ENCODE measurements around the gene SRSF8.
"Not testable (repeated sequence)": the region's sequence is repeated elsewhere in the genome, so short reads cannot be mapped to it uniquely, and the experiment has no call there.

The SRSF8 gene

DNA sequence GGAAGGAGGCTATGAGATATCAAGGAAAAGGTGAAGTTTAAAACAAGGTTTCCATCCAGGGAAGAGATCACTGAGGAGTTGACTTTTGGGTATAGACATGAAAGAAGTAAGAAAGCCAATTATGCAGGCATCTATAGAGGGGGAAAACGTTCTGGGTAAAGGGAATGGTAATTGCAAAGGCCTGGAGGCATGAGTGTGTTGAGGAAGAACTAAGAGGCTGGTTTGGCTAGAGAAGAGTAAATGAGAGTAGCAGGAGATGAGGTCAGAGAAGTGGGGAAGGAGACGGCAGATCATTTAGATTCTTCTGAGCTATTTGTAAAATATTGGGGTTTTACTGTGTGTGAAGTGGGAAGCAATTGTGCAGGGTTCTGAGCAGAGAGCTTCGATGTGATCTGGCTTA is 30.5 kb downstream of the SRSF8 start:
- TF ChIP-seq ZNF274 (IDR thresholded peaks at IDR 0.05; ENCODE audit: low read depth, low read length): no peak
- no peak overlapping the region for H3K4me3 ChIP-seq (ENCODE audit: low read length)

- no peak overlapping the region for H3K4me3 ChIP-seq (ENCODE audit: low read length)
- TF ChIP-seq ZNF274 (IDR thresholded peaks at IDR 0.05; ENCODE audit: low read depth, low read length): no peak
Measured at GRCh38 chr11:95098826-95099225, 32.1 kb downstream of the SRSF8 start.

DNA sequence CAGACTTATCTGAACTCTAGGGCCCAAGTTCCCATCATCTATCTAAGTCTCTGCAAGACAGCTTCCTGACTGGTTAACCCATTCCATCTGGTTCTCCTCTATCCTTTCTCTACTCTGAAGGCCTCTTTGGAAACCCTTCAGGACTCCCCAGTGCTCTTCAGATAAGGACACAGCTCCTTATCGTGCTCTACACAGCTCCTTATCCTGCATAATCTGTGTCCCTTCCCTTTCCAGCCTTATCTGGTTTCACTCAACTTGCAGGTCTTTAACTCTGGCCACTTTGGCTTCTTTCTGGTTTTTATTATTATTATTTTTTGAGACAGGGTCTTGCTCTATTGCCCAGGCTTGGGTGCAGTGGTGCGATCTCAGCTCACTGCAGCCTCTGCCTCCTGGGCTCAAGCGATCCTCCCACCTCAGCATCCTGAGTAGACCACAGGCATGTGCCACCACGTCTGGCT is 33.5 kb downstream of the SRSF8 start:
- no peak overlapping the region for H3K4me3 ChIP-seq (ENCODE audit: low read length)
- no peak for TF ChIP-seq ZNF274 (IDR thresholded peaks at IDR 0.05; ENCODE audit: low read depth, low read length)

GRCh38 chr11:95100856-95101507 is 34.3 kb downstream of the SRSF8 start:
- no peak overlapping the region for H3K4me3 ChIP-seq (ENCODE audit: low read length)

DNA sequence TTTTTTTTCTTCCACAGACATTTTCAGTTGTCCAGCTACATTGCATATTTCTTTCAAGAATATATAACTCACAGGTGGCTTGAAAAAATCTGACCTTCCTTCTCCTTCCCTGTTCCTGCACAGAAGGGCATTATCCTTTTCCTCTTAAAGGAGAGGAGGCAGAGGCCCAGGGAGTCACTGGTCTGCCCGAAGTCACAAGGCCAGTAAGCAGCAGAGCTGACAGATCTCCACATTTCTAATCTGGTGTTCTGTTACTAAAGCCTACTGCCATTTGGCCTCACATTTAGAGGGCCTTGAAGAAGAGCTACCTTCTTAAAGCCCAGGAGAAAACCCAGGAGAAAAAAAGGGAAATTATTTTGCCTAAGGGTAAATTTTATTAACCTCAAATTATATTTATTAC is 35.2 kb downstream of the SRSF8 start:
- H3K4me3 ChIP-seq (ENCODE audit: low read length): no peak overlapping the region
- TF ChIP-seq ZNF274 (IDR thresholded peaks at IDR 0.05; ENCODE audit: low read depth, low read length): no peak

More at GRCh38 chr11:95100856-95101507, 34.3 kb downstream of the SRSF8 start:
- TF ChIP-seq ZNF274 (IDR thresholded peaks at IDR 0.05; ENCODE audit: low read depth, low read length): no peak

DNA sequence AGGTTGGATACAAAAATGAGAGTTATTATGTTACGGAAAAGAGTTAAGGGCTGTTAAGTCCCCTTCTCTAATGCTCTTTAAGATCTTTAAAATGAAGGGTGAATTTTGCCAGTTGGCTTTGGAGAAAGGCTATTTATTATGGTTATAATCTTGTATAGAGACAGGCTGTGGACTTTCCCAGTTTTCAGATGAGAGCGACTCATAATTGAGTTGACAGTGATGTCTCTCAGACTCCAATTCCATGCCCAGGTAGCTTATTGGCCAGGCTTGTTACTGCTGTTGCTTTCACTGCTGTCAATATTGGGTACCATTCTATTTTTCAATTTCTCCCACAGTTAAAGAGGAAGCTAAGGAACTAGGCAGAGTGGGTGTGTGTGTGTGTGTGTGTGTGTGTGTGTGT is 36.0 kb downstream of the SRSF8 start:
- no peak overlapping the region for H3K4me3 ChIP-seq (ENCODE audit: low read length)
- no peak for TF ChIP-seq ZNF274 (IDR thresholded peaks at IDR 0.05; ENCODE audit: low read depth, low read length)

- TF ChIP-seq ZNF274 (IDR thresholded peaks at IDR 0.05; ENCODE audit: low read depth, low read length): no peak
- no peak overlapping the region for H3K4me3 ChIP-seq (ENCODE audit: low read length)
Measured at GRCh38 chr11:95103701-95104100, 37.0 kb downstream of the SRSF8 start.

DNA sequence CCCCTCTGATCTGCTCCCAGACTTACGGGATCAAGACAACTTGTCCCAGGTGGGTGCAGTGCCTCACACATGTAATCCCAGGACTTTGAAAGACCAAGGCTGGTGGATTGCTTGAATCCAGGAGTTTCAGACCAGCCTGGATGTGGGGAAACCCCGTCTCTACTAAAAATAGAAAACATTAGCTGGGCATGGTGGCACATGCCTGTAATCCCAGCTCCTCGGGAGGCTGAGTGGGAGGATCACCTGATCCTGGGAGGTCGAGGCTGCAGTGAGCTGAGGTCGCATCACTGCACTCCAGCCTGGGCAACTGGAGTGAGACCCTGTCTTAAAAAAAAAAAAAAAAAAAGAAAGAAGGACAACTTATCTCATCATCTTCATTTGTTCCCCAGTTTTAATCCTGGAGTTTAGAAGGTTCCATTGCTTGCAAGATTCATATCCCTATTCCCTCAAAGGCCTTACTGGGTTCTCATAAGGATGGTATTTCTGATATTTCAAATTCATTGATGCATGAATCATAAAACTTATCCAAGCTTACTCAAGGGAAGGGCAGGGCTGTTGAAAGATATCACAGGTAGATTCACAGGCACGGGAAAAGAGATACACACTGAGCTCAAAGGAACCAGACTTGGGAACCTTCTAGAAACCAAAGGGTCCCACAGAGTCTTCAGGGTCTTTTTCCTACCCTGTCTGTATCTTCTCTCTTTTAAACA is 37.6 kb downstream of the SRSF8 start:
- no peak for TF ChIP-seq ZNF274 (IDR thresholded peaks at IDR 0.05; ENCODE audit: low read depth, low read length)
- no peak overlapping the region for H3K4me3 ChIP-seq (ENCODE audit: low read length)

DNA sequence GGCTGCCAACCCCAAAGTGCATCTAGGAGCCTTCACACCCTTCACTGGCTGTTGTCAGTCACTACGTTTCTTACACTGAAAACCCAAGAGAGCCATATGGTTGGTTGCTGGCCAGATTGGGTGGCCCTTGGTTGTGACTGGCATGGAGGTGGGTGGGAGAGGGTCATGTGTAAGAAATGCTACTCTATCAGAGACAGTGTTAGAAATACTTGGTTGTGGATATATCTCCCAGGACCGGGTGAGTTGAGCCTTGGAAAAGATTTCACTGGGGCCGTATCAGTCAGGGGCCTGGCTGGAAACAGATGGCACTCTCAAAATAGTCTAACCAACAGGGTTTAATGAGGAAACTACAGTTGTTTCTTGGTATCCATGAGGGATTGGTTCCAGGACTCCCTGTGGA is 38.1 kb downstream of the SRSF8 start:
- TF ChIP-seq ZNF274 (IDR thresholded peaks at IDR 0.05; ENCODE audit: low read depth, low read length): no peak
- H3K4me3 ChIP-seq (ENCODE audit: low read length): no peak overlapping the region

GRCh38 chr11:95108159-95108611 is 41.5 kb downstream of the SRSF8 start:
- no peak for TF ChIP-seq ZNF274 (IDR thresholded peaks at IDR 0.05; ENCODE audit: low read depth, low read length)
- H3K4me3 ChIP-seq (ENCODE audit: low read length): peak overlapping the region; percentile 1; the same call in 1 of the 2 replicates

DNA sequence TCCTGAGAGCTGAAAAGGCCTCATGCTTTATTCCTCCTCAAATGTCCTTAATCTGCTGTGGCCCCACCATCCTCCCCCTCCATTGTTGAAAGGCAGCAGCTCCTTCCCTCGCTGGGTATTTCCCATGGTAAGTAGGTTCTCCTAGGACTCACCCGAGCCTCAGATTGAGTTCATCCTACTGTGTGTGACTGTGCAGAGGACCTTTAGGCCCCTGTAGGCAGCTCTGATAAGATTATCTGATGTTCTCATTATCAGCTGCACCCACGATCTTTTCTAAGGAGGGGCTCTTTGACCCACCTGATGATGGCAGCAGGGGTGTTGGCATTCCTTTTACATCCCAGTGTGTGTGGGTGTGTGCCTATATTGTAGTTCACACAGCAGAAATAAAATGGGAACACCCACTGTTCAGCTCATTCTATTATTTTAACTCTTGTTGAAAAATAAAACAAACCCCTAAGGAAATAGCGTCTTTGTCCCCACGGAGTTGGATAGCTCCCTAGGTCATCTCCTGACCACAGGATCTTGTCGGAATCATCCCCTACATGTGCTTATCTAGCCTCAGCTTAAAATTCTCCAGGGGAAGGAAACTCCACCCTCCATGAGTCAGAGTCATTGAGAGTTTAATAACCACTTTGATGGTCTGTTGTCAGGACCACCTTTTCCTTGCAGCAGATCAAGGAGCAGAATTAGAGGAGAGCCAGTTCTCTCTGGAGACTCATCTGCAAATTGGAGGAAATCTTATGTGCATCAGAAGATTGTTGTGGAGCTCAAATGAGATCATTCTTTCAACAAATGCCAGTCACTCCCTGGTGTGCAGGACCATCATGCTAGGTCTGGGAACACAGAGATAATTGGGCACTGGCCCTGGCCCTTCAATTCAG is 42.2 kb downstream of the SRSF8 start:
- no peak overlapping the region for H3K4me3 ChIP-seq (ENCODE audit: low read length)
- TF ChIP-seq ZNF274 (IDR thresholded peaks at IDR 0.05; ENCODE audit: low read depth, low read length): no peak

DNA sequence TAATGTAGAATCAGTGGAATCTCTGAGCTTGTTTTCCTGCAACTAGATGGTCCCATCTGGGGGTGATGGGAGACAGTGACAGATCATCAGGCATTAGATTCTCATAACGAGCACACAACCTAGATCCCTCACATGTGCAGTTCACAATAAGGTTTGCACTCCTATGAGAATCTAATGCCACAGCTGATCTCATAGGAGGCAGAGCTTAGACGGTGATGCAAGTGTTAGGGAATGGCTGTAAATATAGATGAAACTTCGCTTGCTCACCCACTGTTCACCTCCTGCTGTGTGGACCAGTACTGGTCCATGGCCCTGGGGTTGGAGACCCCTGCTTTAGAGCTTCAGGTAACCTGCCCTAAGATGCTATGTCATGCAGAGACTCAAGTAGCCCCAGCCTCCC is 44.8 kb downstream of the SRSF8 start:
- not testable (repeated sequence) for H3K4me3 ChIP-seq (ENCODE audit: low read length)

- no peak for TF ChIP-seq ZNF274 (IDR thresholded peaks at IDR 0.05; ENCODE audit: low read depth, low read length)
- no peak overlapping the region for H3K4me3 ChIP-seq (ENCODE audit: low read length)
Measured at GRCh38 chr11:95111923-95112540, 45.3 kb downstream of the SRSF8 start.

GRCh38 chr11:95115597-95115996 is 48.9 kb downstream of the SRSF8 start:
- no peak overlapping the region for H3K4me3 ChIP-seq (ENCODE audit: low read length)
- TF ChIP-seq ZNF274 (IDR thresholded peaks at IDR 0.05; ENCODE audit: low read depth, low read length): no peak

All from GM08714 (cell line).